Right atrium auricular region (tissue), 2 donors: ENCODE data around the gene SYTL4. TPM values are rescaled to one million over a fixed set of nuclear protein-coding genes. Genes with fewer than 3 reads are reported as not detected.
"Not testable (repeated sequence)": the region's sequence is repeated elsewhere in the genome, so short reads cannot be mapped to it uniquely, and the experiment has no call there.

ENCODE experiments used
- DNase-seq: peaks from one replicate; pipeline ENCODE4 v3.0.0-alpha.2; 2019; ENCODE audit warnings: low spot score
- H3K27ac ChIP-seq, 2 donors: fragments of 200-600 bp; sonication (generic); 1 replicate in 1 of 2; 2 replicates in 1 of 2; pipeline ENCODE4 v1.5.1; 2016 to 2019
- H3K27me3 ChIP-seq, 2 donors: fragments of 200-600 bp; sonication (generic); one replicate each; pipeline versions ENCODE4 v1.5.1 to v1.6.0; 2017 to 2019
- H3K36me3 ChIP-seq: fragments of 200-600 bp; sonication (generic); one replicate; pipeline ENCODE4 v1.5.1; 2016
- H3K4me1 ChIP-seq, 2 donors: fragments of 200-600 bp; sonication (generic); one replicate each; pipeline versions ENCODE4 v1.5.1 to v1.6.0; 2017 to 2019
- H3K4me3 ChIP-seq, 2 donors: fragments of 200-600 bp; sonication (generic); 1 replicate in 1 of 2; 2 replicates in 1 of 2; pipeline ENCODE4 v1.5.1; 2017 to 2019; ENCODE audit warnings: mild to moderate bottlenecking in 1 of 2, moderate library complexity in 1 of 2
- H3K9me3 ChIP-seq, 2 donors: fragments of 200-600 bp; sonication (generic); one replicate each; pipeline ENCODE4 v1.5.1; 2019
- CTCF ChIP-seq, 2 donors: fragments of 200-600 bp; sonication (generic); IDR thresholded peaks; one replicate each; pipeline ENCODE4 v1.5.1; 2019; ENCODE audit warnings: antibody characterized with exemption in 2 of 2
- total RNA-seq, 2 donors: library from RNA; depleted of rRNA; stranded (reverse); fragments of >200 nt; gene quantifications; one replicate each; pipeline ENCODE4 v1.1.0, GENCODE V29; 2016

SYTL4 gene
- total RNA-seq, 2 donors from 2014 or later = 3.2 to 4.8 TPM

GRCh38 chrX:100747090-100747489 lies 15.2 kb upstream of the SYTL4 start:
- no peak overlapping the region for H3K4me3 ChIP-seq
- no peak for TF ChIP-seq CTCF (IDR thresholded peaks at IDR 0.05)
- no peaks in the 10 kb centered on the region for H3K36me3 ChIP-seq
- DNase-seq = no peak
- no peaks in the 10 kb centered on the region for H3K4me1 ChIP-seq
- no peaks in the 10 kb centered on the region for H3K9me3 ChIP-seq
- no peaks in the 10 kb centered on the region for H3K27me3 ChIP-seq
- H3K27ac ChIP-seq = no peak overlapping the region

GRCh38 chrX:100745806-100746537 lies 14.1 kb upstream of the SYTL4 start:
- Histone ChIP-seq H3K27ac (no peak overlapping the region), H3K9me3 (no peaks in the 10 kb centered on the region), H3K36me3 (no peaks in the 10 kb centered on the region), H3K4me3 (no peak overlapping the region), H3K4me1 (no peaks in the 10 kb centered on the region), H3K27me3 (no peaks in the 10 kb centered on the region)
- DNase-seq = no peak
- no peak for TF ChIP-seq CTCF (IDR thresholded peaks at IDR 0.05)

- Histone ChIP-seq H3K27me3 (no peaks in the 10 kb centered on the region), H3K36me3 (no peaks in the 10 kb centered on the region), H3K4me3 (no peak overlapping the region), H3K27ac (no peak overlapping the region), H3K4me1 (no peaks in the 10 kb centered on the region), H3K9me3 (no peaks in the 10 kb centered on the region)
- TF ChIP-seq CTCF (IDR thresholded peaks at IDR 0.05) = no peak
- no peak for DNase-seq
Observed at GRCh38 chrX:100745205-100745604, 13.3 kb upstream of the SYTL4 start.

- no peak for DNase-seq
- H3K4me1 ChIP-seq = no peaks in the 10 kb centered on the region
- no peak overlapping the region for H3K27ac ChIP-seq
- H3K4me3 ChIP-seq = no peak overlapping the region
- no peaks in the 10 kb centered on the region for H3K36me3 ChIP-seq
- no peak for TF ChIP-seq CTCF (IDR thresholded peaks at IDR 0.05)
- H3K9me3 ChIP-seq = no peaks in the 10 kb centered on the region
- H3K27me3 ChIP-seq = no peaks in the 10 kb centered on the region
Observed at GRCh38 chrX:100743009-100743607, 11.2 kb upstream of the SYTL4 start.

GRCh38 chrX:100724006-100724405 lies 7.9 kb downstream of the SYTL4 start:
- not testable (repeated sequence) for H3K4me3 ChIP-seq, H3K27me3 ChIP-seq, H3K27ac ChIP-seq, H3K9me3 ChIP-seq, H3K36me3 ChIP-seq, DNase-seq, H3K4me1 ChIP-seq

- TF ChIP-seq CTCF (IDR thresholded peaks at IDR 0.05) = no peak
- Histone ChIP-seq H3K9me3 (no peaks in the 10 kb centered on the region), H3K27me3 (no peaks in the 10 kb centered on the region), H3K4me3 (no peak overlapping the region), H3K4me1 (no peaks in the 10 kb centered on the region), H3K36me3 (no peaks in the 10 kb centered on the region), H3K27ac (no peak overlapping the region)
- no peak for DNase-seq
Observed at GRCh38 chrX:100721328-100721727, 10.6 kb downstream of the SYTL4 start.
